HG03457 (cell line): Measurements from ENCODE around the gene SPNS1.
"Not testable (repeated sequence)": the region's sequence is repeated elsewhere in the genome, so short reads cannot be mapped to it uniquely, and the experiment has no call there.

Experiments used
- ATAC-seq: cut with Tn5 transposase; IDR thresholded peaks from one replicate; pipeline ENCODE4 v1.9.1; 2021; ENCODE audit warnings: moderate number of reproducible peaks; ENCODE audit not compliant: unreplicated experiment

SPNS1 gene

GRCh38 chr16:28974437-28975157 lies at the start of gene SPNS1:
TSS of gene SPNS1 (plus strand) at chr16:28974778. CDS start at chr16:28975152, 374 bp downstream.
- ATAC-seq = peak; percentile 68

GRCh38 chr16:28925386-28926228 lies 49.0 kb upstream of the SPNS1 start:
- ATAC-seq = peak; percentile 9

GRCh38 chr16:28926284-28926683 lies 48.3 kb upstream of the SPNS1 start:
- ATAC-seq = not testable (repeated sequence)

GRCh38 chr16:28927815-28928214 lies 46.8 kb upstream of the SPNS1 start:
- no peak for ATAC-seq

- no peak for ATAC-seq
These were observed 44.4 kb upstream of the SPNS1 start for GRCh38 chr16:28930203-28930602.

GRCh38 chr16:28930652-28931051 lies 43.9 kb upstream of the SPNS1 start:
- no peak for ATAC-seq

- ATAC-seq = no peak
These were observed 42.8 kb upstream of the SPNS1 start, which contains the start of gene CD19 for GRCh38 chr16:28931801-28932225. TSS of gene CD19 (plus strand) at chr16:28931971. CDS start at chr16:28932001, 30 bp downstream.

- no peak for ATAC-seq
These were observed 42.0 kb upstream of the SPNS1 start for GRCh38 chr16:28932339-28933141.

GRCh38 chr16:28933171-28933570 lies 41.4 kb upstream of the SPNS1 start:
- ATAC-seq = no peak

- ATAC-seq = no peak
These were observed 39.2 kb upstream of the SPNS1 start for GRCh38 chr16:28935346-28935745.

- no peak for ATAC-seq
These were observed 38.4 kb upstream of the SPNS1 start for GRCh38 chr16:28935924-28936783.

GRCh38 chr16:28936784-28937155 lies 37.8 kb upstream of the SPNS1 start:
- ATAC-seq = no peak

GRCh38 chr16:28937222-28937876 lies 37.2 kb upstream of the SPNS1 start:
- ATAC-seq = no peak

GRCh38 chr16:28938721-28939120 lies 35.9 kb upstream of the SPNS1 start:
- no peak for ATAC-seq

GRCh38 chr16:28939825-28940224 lies 34.8 kb upstream of the SPNS1 start:
- not testable (repeated sequence) for ATAC-seq

- ATAC-seq = no peak
These were observed 31.3 kb upstream of the SPNS1 start for GRCh38 chr16:28943281-28943680.

- ATAC-seq = no peak
These were observed 27.9 kb upstream of the SPNS1 start for GRCh38 chr16:28946681-28947080.

GRCh38 chr16:28950648-28951409 lies 23.7 kb upstream of the SPNS1 start, which contains the start of gene NFATC2IP:
TSS of gene NFATC2IP (plus strand) at chr16:28950937. CDS start at chr16:28951012, 75 bp downstream.
- peak; percentile 72 for ATAC-seq

- ATAC-seq = peak; percentile 17
These were observed 23.1 kb upstream of the SPNS1 start for GRCh38 chr16:28951410-28951943.
